HG03460 (cell line): ENCODE measurements around the gene COL19A1.
A peak's percentile ranks its signal among the peaks of the same experiment; 100 is the strongest.
"Not testable (repeated sequence)": the region's sequence is repeated elsewhere in the genome, so short reads cannot be mapped to it uniquely, and the experiment has no call there.

Source experiments
- ATAC-seq: cut with Tn5 transposase; IDR thresholded peaks from one replicate; pipeline ENCODE4 v1.9.1; 2021; ENCODE audit not compliant: unreplicated experiment

The COL19A1 gene

GRCh38 chr6:69866351-69866769 lies at the start of gene COL19A1:
COL19A1 (plus strand) TSS chr6:69866556; CDS start chr6:69879568, 13,012 bp downstream.
- peak; percentile 47 for ATAC-seq

GRCh38 chr6:69816569-69816968 lies 49.8 kb upstream of the COL19A1 start:
- ATAC-seq: peak; percentile 40

GRCh38 chr6:69817358-69817757 lies 49.0 kb upstream of the COL19A1 start:
- no peak for ATAC-seq

- no peak for ATAC-seq
These were observed 48.0 kb upstream of the COL19A1 start for GRCh38 chr6:69818223-69818930.

GRCh38 chr6:69819138-69819537 lies 47.2 kb upstream of the COL19A1 start:
- ATAC-seq: no peak

- no peak for ATAC-seq
These were observed 46.3 kb upstream of the COL19A1 start for GRCh38 chr6:69820018-69820417.

- ATAC-seq: no peak
These were observed 45.9 kb upstream of the COL19A1 start for GRCh38 chr6:69820438-69820837.

GRCh38 chr6:69824355-69824754 lies 42.0 kb upstream of the COL19A1 start:
- not testable (repeated sequence) for ATAC-seq

GRCh38 chr6:69825904-69826303 lies 40.5 kb upstream of the COL19A1 start:
- ATAC-seq: no peak

GRCh38 chr6:69827276-69827893 lies 39.0 kb upstream of the COL19A1 start:
- ATAC-seq: no peak

- ATAC-seq: no peak
These were observed 33.8 kb upstream of the COL19A1 start for GRCh38 chr6:69832558-69832957.

GRCh38 chr6:69835414-69836179 lies 30.8 kb upstream of the COL19A1 start:
- peak; percentile 79 for ATAC-seq

- no peak for ATAC-seq
These were observed 24.5 kb upstream of the COL19A1 start for GRCh38 chr6:69841862-69842261.

GRCh38 chr6:69843189-69843588 lies 23.2 kb upstream of the COL19A1 start:
- no peak for ATAC-seq

GRCh38 chr6:69846312-69846711 lies 20.0 kb upstream of the COL19A1 start:
- ATAC-seq: no peak

GRCh38 chr6:69846770-69847491 lies 19.4 kb upstream of the COL19A1 start:
- no peak for ATAC-seq

- ATAC-seq: no peak
These were observed 18.9 kb upstream of the COL19A1 start for GRCh38 chr6:69847492-69847788.

- ATAC-seq: no peak
These were observed 17.8 kb upstream of the COL19A1 start for GRCh38 chr6:69848552-69848951.

- ATAC-seq: no peak
These were observed 13.7 kb upstream of the COL19A1 start for GRCh38 chr6:69852706-69853105.

GRCh38 chr6:69861986-69862385 lies 4.4 kb upstream of the COL19A1 start:
- ATAC-seq: no peak

- no peak for ATAC-seq
These were observed 2.6 kb upstream of the COL19A1 start for GRCh38 chr6:69863766-69864165.
